Panc1 (cell line): Measurements from ENCODE around the gene TEDC1. TPM values are rescaled to one million over a fixed set of nuclear protein-coding genes. Genes with fewer than 3 reads are reported as not detected.

Source experiments
- ATAC-seq: fragments of 200-7000 bp; cut with Tn5 transposase; 2 replicates; pipeline ENCODE4 v1.9.1; 2020; ENCODE audit warnings: mild to moderate bottlenecking, moderate library complexity
- BruUV-seq: library from RNA; stranded (reverse); fragments of 400-500 nt; replicated peaks from 2 replicates; lab custom pipeline; 2021; lab: Mats Ljungman, UMichigan
- CTCF ChIA-PET: fragments of 300-600 bp; sonication (Branson Sonifier 250); formaldehyde crosslinking; loops from one replicate; lab custom pipeline; 2022; ENCODE audit warnings: antibody characterized with exemption; lab: Charles Lee
- POLR2A ChIA-PET: fragments of 300-600 bp; sonication (Branson Sonifier 250); formaldehyde crosslinking; loops from one replicate; lab custom pipeline; 2022; ENCODE audit warnings: antibody characterized with exemption; lab: Charles Lee
- DNase-seq: peaks from one replicate; pipeline ENCODE4 v3.0.0-alpha.2; 2010; ENCODE audit warnings: low read depth, low spot score
- H3K27ac ChIP-seq: 2 replicates; pipeline ENCODE4 v1.5.1; 2011; ENCODE audit warnings: mild to moderate bottlenecking, low read length, inconsistent platforms
- H3K27me3 ChIP-seq: fragments of 200-500 bp; sonication (Bioruptor generic); 2 replicates; pipeline ENCODE4 v1.6.0; 2014; ENCODE audit warnings: low read length, inconsistent platforms; ENCODE audit not compliant: control insufficient read depth, insufficient read depth
- H3K36me3 ChIP-seq: fragments of 200-500 bp; sonication (Bioruptor generic); 2 replicates; pipeline ENCODE4 v1.5.1; 2014; ENCODE audit warnings: inconsistent platforms, mild to moderate bottlenecking, low read length, moderate library complexity; ENCODE audit not compliant: control insufficient read depth, insufficient read depth
- H3K4me1 ChIP-seq: 2 replicates; pipeline ENCODE4 v1.5.1; 2011; ENCODE audit warnings: inconsistent platforms, mild to moderate bottlenecking, low read length, moderate library complexity; ENCODE audit not compliant: control insufficient read depth, insufficient read depth
- H3K4me3 ChIP-seq, 2 experiments: 2 replicates each; pipeline ENCODE4 v1.5.1; 2011 to 2012; ENCODE audit warnings: low read depth in 2 of 2, low read length in 2 of 2, mild to moderate bottlenecking in 2 of 2, inconsistent platforms in 1 of 2, moderate library complexity in 1 of 2
- H3K9me3 ChIP-seq: fragments of 200-500 bp; sonication (Bioruptor generic); 2 replicates; pipeline ENCODE4 v1.5.1; 2014; ENCODE audit warnings: low read depth, mild to moderate bottlenecking, inconsistent platforms, low read length, moderate library complexity; ENCODE audit not compliant: control insufficient read depth, insufficient read depth
- CTCF ChIP-seq: fragments of 450-650 bp; IDR thresholded peaks from 2 replicates; pipeline ENCODE4 v1.5.1; 2017; ENCODE audit warnings: mild to moderate bottlenecking
- POLR2AphosphoS5 ChIP-seq: IDR thresholded peaks from 2 replicates; pipeline ENCODE4 v1.6.1; 2012; ENCODE audit warnings: mild to moderate bottlenecking, low read depth, low read length, moderate library complexity
- REST ChIP-seq, 2 experiments: IDR thresholded peaks; 2 replicates each; pipeline ENCODE4 v1.6.1; 2011 to 2012; ENCODE audit warnings: low read depth in 2 of 2, control low read depth in 1 of 2, low read length in 1 of 2, mild to moderate bottlenecking in 1 of 2, moderate library complexity in 1 of 2; ENCODE audit not compliant: insufficient read depth in 1 of 2
- SIN3A ChIP-seq: IDR thresholded peaks from 2 replicates; pipeline ENCODE4 v1.6.1; 2012; ENCODE audit warnings: low read depth, mild to moderate bottlenecking, low read length, moderate library complexity, borderline replicate concordance; ENCODE audit not compliant: insufficient read depth
- TCF7L2 ChIP-seq: IDR thresholded peaks from 2 replicates; pipeline ENCODE4 v1.6.1; 2011; ENCODE audit warnings: mild to moderate bottlenecking, low read depth, low read length, inconsistent platforms
- in situ Hi-C: cut with HindIII; loops from 2 replicates; pipeline ENCODE4 v1.10.0; 2016; ENCODE audit warnings: low sequenced_read_pairs, low pct_unique_long_range_greater_than_20kb
- intact Hi-C: fragments of 100-400 bp; cut with micrococcal nuclease; formaldehyde crosslinking; loops from one replicate; pipeline ENCODE4 v1.10.0; 2022; ENCODE audit not compliant: unreplicated experiment
- total RNA-seq: library from RNA; stranded (reverse); gene quantifications from one replicate; pipeline ENCODE4 v1.2.1, GENCODE V29; 2021; ENCODE audit not compliant: unreplicated experiment

The TEDC1 gene
- total RNA-seq, 1 experiment from 2014 or later, result 47.8 TPM

- Histone ChIP-seq H3K36me3 (no peaks in the 10 kb centered on the region; the same call in 1 of the 2 replicates), H3K4me1 (no peaks in the 10 kb centered on the region), H3K27ac (no peak overlapping the region), H3K9me3 (no peaks in the 10 kb centered on the region), H3K27me3 (no peaks in the 10 kb centered on the region), H3K4me3 (no peak overlapping the region)
- TF ChIP-seq POLR2AphosphoS5, result no peak
- TF ChIP-seq SIN3A, result no peak
- no peak for TF ChIP-seq REST (IDR thresholded peaks at IDR 0.05; ENCODE audit: insufficient read depth in 1 of 2, low read depth in 2 of 2, low read length in 1 of 2)
- no peak for TF ChIP-seq CTCF
- TF ChIP-seq TCF7L2, result no peak
- DNase-seq (no peak), ATAC-seq (no peak)
- intact Hi-C loops (no loop called here), in situ Hi-C loops (no loop called here)
- BruUV-seq, result TSS peak; percentile 41
- CTCF ChIA-PET, result no interaction called here
- POLR2A ChIA-PET, result interaction anchor here (0.5 kb wide), 1 partner anchor 80 kb away, joined by 3 read pairs; no protein-coding TSS in a partner anchor
Measured at GRCh38 chr14:105452963-105453362, 38.1 kb upstream of the TEDC1 start.

- BruUV-seq, result TSS peak; percentile 61
- intact Hi-C loops (no loop called here), in situ Hi-C loops (no loop called here)
- Histone ChIP-seq H3K9me3 (no peaks in the 10 kb centered on the region), H3K4me3 (no peak overlapping the region), H3K36me3 (no peaks in the 10 kb centered on the region; the same call in 1 of the 2 replicates), H3K27ac (no peak overlapping the region), H3K4me1 (no peaks in the 10 kb centered on the region), H3K27me3 (no peaks in the 10 kb centered on the region)
- TF ChIP-seq POLR2AphosphoS5 (no peak), TCF7L2 (no peak), SIN3A (no peak)
- ChIA-PET CTCF (no interaction called here), POLR2A (no interaction called here)
- ATAC-seq (no peak), DNase-seq (no peak)
Measured at GRCh38 chr14:105453847-105454246, 37.2 kb upstream of the TEDC1 start.

- intact Hi-C loops (no loop called here), in situ Hi-C loops (no loop called here)
- TF ChIP-seq TCF7L2, result no peak
- H3K27me3 ChIP-seq, result no peaks in the 10 kb centered on the region
- CTCF ChIA-PET, result no interaction called here
- H3K4me1 ChIP-seq, result no peaks in the 10 kb centered on the region
- BruUV-seq, result no TSS peak
- no peak overlapping the region for H3K27ac ChIP-seq
- H3K9me3 ChIP-seq, result no peaks in the 10 kb centered on the region
- H3K4me3 ChIP-seq, result no peak overlapping the region
- no peaks in the 10 kb centered on the region; the same call in 1 of the 2 replicates for H3K36me3 ChIP-seq
- ATAC-seq (no peak), DNase-seq (no peak)
- POLR2A ChIA-PET, result no interaction called here
Measured at GRCh38 chr14:105455086-105455640, 35.9 kb upstream of the TEDC1 start.
